Mesothelial cell of epicardium (in vitro differentiated cells): Measurements from ENCODE around the gene RING1. TPM values are rescaled to one million over a fixed set of nuclear protein-coding genes. Genes with fewer than 3 reads are reported as not detected.

Source experiments
- DNase-seq, 2 experiments: peaks; one replicate each; pipeline ENCODE4 v3.0.0; 2021; ENCODE audit warnings: low spot score in 2 of 2; ENCODE audit not compliant: unreplicated experiment in 2 of 2
- H3K27ac Mint-ChIP-seq: 2 replicates; pipeline ENCODE4 v1.8.0; 2021; ENCODE audit warnings: mixed read lengths
- H3K27me3 Mint-ChIP-seq: 2 replicates; pipeline ENCODE4 v1.8.0; 2021; ENCODE audit warnings: low read depth, mixed read lengths
- H3K36me3 Mint-ChIP-seq: 2 replicates; pipeline ENCODE4 v1.8.0; 2021; ENCODE audit warnings: mixed read lengths
- H3K4me1 Mint-ChIP-seq: 2 replicates; pipeline ENCODE4 v1.8.0; 2021; ENCODE audit warnings: mixed read lengths
- H3K4me3 Mint-ChIP-seq: 2 replicates; pipeline ENCODE4 v1.8.0; 2021; ENCODE audit warnings: mild to moderate bottlenecking, moderate library complexity, mixed read lengths
- H3K9me3 Mint-ChIP-seq: 2 replicates; pipeline ENCODE4 v1.8.0; 2021; ENCODE audit warnings: mixed read lengths
- CTCF ChIP-seq: fragments of 200-600 bp; sonication (generic); IDR thresholded peaks from one replicate; pipeline ENCODE4 v1.5.0; 2021; ENCODE audit warnings: antibody characterized with exemption; ENCODE audit not compliant: unreplicated experiment
- total RNA-seq: library from RNA; stranded (reverse); gene quantifications from 3 replicates; pipeline ENCODE4 v1.2.1, GENCODE V29; 2021

The RING1 gene
- total RNA-seq, 1 donor from 2014 or later, result 59.0 TPM

DNA sequence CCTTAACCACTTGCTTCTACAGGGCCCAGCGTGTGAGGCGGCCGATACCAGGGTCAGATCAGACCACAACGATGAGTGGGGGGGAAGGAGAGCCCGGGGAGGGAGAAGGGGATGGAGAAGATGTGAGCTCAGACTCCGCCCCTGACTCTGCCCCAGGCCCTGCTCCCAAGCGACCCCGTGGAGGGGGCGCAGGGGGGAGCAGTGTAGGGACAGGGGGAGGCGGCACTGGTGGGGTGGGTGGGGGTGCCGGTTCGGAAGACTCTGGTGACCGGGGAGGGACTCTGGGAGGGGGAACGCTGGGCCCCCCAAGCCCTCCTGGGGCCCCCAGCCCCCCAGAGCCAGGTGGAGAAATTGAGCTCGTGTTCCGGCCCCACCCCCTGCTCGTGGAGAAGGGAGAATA lies 2.8 kb downstream of the RING1 start:
- peaks cover 13% of the 10 kb centered on the region for H3K36me3 Mint-ChIP-seq
- no peak overlapping the region for H3K4me3 Mint-ChIP-seq
- no peaks in the 10 kb centered on the region for H3K9me3 Mint-ChIP-seq
- no peak for DNase-seq
- no peak overlapping the region for H3K27ac Mint-ChIP-seq
- peaks cover 27% of the 10 kb centered on the region for H3K27me3 Mint-ChIP-seq
- peaks cover 36% of the 10 kb centered on the region for H3K4me1 Mint-ChIP-seq
- no peak for TF ChIP-seq CTCF

- Mint-ChIP-seq H3K36me3 (peaks cover 13% of the 10 kb centered on the region), H3K27ac (no peak overlapping the region), H3K4me3 (no peak overlapping the region), H3K9me3 (no peaks in the 10 kb centered on the region), H3K27me3 (peaks cover 30% of the 10 kb centered on the region), H3K4me1 (peaks cover 32% of the 10 kb centered on the region)
- no peak for TF ChIP-seq CTCF
- DNase-seq, result no peak
Measured at GRCh38 chr6:33211666-33212422, 3.5 kb downstream of the RING1 start.

DNA sequence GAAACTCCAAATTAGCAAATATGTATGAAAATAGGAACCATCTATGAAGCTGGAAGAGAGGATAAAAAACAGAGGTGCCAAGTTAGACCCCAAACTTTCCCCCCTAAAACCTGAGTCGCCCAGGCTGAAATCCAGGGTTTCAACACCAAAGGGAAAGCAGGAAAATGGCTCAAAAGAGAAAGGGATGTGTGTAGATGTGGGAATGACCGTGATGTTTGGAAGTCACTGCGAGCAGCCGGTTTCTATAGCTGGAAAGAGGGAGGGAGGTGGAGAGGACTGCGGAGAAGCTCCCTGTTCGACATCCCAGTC lies 4.5 kb downstream of the RING1 start:
- Mint-ChIP-seq H3K27ac (peak overlapping the region; percentile 19), H3K4me3 (peak overlapping the region; percentile 87), H3K4me1 (peaks cover 30% of the 10 kb centered on the region), H3K36me3 (peaks cover 13% of the 10 kb centered on the region), H3K9me3 (no peaks in the 10 kb centered on the region), H3K27me3 (peaks cover 35% of the 10 kb centered on the region)
- TF ChIP-seq CTCF, result no peak
- no peak for DNase-seq

- Mint-ChIP-seq H3K4me1 (peaks cover 30% of the 10 kb centered on the region), H3K27me3 (peaks cover 40% of the 10 kb centered on the region), H3K27ac (peak overlapping the region; percentile 71), H3K36me3 (peaks cover 13% of the 10 kb centered on the region), H3K4me3 (peak overlapping the region; percentile 87), H3K9me3 (no peaks in the 10 kb centered on the region)
- peak in 1 of 2 experiments; percentile 56 for DNase-seq
- no peak for TF ChIP-seq CTCF
Measured at GRCh38 chr6:33213166-33213988, 5.1 kb downstream of the RING1 start.

DNA sequence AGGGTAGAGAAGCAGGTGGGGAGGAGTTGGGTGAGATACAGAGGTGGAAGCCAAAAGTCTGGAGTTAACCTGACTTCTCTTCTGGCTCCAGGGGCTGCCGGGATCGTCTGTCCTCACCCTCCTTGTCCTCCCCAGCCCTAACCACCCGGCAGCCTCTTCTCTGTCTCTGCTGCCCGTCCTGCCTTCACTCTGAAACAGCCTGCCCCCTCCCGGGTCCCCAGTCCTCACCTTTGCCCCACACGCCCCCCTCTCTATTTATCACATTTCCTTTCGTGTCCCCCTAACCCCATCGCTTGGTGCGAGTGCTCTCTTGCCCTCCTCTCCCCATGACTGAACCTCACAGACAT lies 5.7 kb downstream of the RING1 start:
- H3K4me1 Mint-ChIP-seq, result peaks cover 27% of the 10 kb centered on the region
- H3K9me3 Mint-ChIP-seq, result no peaks in the 10 kb centered on the region
- DNase-seq, result no peak
- peak overlapping the region; percentile 87 for H3K4me3 Mint-ChIP-seq
- no peak for TF ChIP-seq CTCF
- no peak overlapping the region for H3K27ac Mint-ChIP-seq
- peaks cover 43% of the 10 kb centered on the region for H3K27me3 Mint-ChIP-seq
- peaks cover 13% of the 10 kb centered on the region for H3K36me3 Mint-ChIP-seq
